ENCODE data around the gene SLFN5.
"Not testable (repeated sequence)": the region's sequence is repeated elsewhere in the genome, so short reads cannot be mapped to it uniquely, and the experiment has no call there.

Gene SLFN5

DNA sequence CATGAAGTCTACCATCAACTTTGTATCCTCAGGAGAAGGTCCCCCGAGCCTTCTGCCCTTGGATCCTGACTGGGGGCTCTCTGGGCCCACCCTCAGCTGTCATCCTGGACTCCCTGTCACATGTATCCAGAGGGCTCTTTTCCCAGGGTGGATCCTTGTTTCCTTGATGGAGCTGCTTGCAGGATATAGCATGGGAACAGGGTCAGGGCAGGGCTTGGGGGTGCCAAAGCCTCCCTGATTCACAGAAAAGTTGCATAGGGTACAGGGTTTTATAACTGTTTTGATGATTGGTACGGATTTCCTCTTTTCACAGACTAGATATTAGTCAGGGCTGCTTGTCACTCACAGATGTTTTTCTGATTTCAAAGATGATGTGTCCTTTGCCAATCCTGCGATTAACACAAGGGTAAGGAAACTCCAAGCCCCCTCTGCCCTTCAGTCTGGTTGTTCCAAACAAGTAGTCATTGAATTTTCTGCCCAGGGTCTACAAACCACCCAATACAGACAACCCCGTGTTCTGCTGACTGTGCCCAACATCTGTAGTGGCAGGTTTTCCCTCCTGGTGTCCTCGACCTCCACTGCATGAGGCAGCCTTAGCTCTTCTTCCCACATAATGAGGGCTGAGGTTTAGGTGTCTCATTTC is 28.1 kb upstream of the SLFN5 start:
- no peak overlapping the region for H3K4me3 ChIP-seq (ENCODE audit: low read length)
- DNase-seq (ENCODE audit: low read depth), result no peak
- TF ChIP-seq, protein P1, sequence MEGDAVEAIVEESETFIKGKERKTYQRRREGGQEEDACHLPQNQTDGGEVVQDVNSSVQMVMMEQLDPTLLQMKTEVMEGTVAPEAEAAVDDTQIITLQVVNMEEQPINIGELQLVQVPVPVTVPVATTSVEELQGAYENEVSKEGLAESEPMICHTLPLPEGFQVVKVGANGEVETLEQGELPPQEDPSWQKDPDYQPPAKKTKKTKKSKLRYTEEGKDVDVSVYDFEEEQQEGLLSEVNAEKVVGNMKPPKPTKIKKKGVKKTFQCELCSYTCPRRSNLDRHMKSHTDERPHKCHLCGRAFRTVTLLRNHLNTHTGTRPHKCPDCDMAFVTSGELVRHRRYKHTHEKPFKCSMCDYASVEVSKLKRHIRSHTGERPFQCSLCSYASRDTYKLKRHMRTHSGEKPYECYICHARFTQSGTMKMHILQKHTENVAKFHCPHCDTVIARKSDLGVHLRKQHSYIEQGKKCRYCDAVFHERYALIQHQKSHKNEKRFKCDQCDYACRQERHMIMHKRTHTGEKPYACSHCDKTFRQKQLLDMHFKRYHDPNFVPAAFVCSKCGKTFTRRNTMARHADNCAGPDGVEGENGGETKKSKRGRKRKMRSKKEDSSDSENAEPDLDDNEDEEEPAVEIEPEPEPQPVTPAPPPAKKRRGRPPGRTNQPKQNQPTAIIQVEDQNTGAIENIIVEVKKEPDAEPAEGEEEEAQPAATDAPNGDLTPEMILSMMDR (IDR thresholded peaks at IDR 0.05; ENCODE audit: insufficient read depth, low read depth, low read length, missing control alignments), result no peak

DNA sequence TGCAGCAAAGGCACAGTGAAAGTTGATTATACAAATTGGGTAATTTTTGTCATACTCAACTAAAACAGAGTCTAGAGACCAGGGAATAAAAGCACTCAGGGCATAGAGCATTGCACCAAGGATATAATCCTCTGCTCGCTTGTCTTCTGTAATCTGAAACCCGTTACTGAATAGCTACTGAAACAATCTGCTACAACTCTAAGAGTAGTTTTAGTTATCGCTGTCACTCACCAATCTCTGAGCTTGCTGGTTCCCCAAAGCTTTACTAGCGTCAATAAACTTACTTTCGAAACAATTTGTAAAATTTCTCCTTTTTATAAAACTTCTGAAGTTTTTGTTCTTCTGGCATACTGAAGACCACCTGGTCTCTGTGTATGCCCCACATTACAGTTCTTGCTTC is 25.8 kb upstream of the SLFN5 start:
- TF ChIP-seq, protein P1 (IDR thresholded peaks at IDR 0.05; ENCODE audit: insufficient read depth, low read depth, low read length, missing control alignments), result no peak
- no peak for DNase-seq (ENCODE audit: low read depth)
- no peak overlapping the region for H3K4me3 ChIP-seq (ENCODE audit: low read length)

DNA sequence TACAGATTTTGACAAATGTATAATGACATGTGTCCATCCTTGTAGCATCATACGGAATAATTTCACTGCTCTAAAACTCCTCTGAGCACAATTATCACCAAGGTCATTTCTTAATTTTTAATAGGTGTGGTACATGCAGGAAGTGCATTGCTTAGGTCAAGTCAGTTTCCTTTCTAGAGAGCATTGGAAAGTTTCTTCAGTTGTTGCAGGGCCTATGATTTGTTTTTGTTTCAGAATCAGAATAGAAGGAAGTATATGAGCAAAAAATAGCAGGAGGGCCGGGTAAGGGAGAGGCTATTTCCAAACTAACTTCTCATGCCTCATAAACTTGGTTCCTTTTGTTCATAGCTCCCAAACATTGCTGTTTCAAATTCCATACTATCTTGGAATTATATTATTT is 24.0 kb upstream of the SLFN5 start:
- DNase-seq (ENCODE audit: low read depth), result no peak
- TF ChIP-seq, protein P1 (IDR thresholded peaks at IDR 0.05; ENCODE audit: insufficient read depth, low read depth, low read length, missing control alignments), result no peak
- no peak overlapping the region for H3K4me3 ChIP-seq (ENCODE audit: low read length)

DNA sequence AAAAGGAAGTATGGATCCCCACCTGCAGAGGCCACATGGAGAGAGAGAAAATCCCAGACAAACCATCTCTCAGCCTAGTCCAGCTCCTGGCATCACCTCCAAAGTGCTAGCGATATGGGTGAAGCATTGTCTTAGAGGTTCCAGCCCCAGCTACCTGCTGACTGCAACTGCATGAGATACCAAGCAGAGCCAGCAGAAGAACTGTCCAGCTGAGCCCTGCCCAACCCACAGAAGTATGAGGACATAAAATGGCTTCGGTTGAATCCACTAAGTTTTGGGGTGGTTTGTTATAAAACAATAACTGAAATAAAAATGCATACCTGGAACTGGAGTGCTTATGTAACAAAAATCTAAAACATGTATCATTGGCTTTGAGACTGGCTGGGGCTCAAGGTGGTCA is 20.4 kb upstream of the SLFN5 start:
- no peak overlapping the region for H3K4me3 ChIP-seq (ENCODE audit: low read length)
- TF ChIP-seq, protein P1 (IDR thresholded peaks at IDR 0.05; ENCODE audit: insufficient read depth, low read depth, low read length, missing control alignments), result no peak
- no peak for DNase-seq (ENCODE audit: low read depth)

DNA sequence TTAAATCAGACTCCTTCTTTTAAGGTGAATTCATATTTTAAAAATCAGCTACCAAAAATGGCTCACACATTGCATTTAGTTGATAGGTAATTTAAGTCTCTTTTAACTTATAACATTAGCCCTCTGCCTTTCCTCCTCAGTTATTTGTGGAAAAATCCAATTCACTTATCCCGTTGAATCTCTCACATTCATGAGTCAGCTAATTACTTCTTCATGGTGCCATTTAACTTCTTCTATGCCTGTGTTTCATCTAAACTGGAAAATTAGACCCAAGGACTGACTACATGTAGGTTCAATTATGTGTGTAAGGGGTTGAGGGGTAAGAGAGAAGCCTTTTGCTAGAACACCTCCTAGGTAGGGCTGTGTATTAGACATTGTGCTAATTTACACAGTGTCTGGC is 18.4 kb upstream of the SLFN5 start:
- DNase-seq (ENCODE audit: low read depth), result no peak
- no peak overlapping the region for H3K4me3 ChIP-seq (ENCODE audit: low read length)
- TF ChIP-seq, protein P1 (IDR thresholded peaks at IDR 0.05; ENCODE audit: insufficient read depth, low read depth, low read length, missing control alignments), result no peak

DNA sequence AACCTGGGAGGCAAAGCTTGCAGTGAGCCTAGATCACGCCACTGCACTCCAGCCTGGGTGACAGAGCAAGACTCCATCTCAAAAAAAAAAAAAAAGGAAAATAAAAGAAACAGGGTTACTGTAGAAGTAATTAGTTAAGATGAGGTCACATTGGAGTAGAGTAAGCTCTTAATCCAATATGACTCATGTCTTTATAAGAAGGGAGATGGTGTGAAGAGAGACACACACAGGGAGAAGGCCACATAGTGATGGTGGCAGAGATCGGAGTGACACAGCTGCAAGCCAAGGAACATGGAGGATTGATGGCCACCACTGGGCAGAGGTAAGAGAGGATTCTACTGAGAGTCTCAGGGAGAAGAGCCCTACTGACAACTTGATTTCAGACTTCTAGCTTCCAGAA is 15.3 kb upstream of the SLFN5 start:
- no peak for DNase-seq (ENCODE audit: low read depth)
- H3K4me3 ChIP-seq (ENCODE audit: low read length), result no peak overlapping the region
- TF ChIP-seq, protein P1 (IDR thresholded peaks at IDR 0.05; ENCODE audit: insufficient read depth, low read depth, low read length, missing control alignments), result no peak

DNA sequence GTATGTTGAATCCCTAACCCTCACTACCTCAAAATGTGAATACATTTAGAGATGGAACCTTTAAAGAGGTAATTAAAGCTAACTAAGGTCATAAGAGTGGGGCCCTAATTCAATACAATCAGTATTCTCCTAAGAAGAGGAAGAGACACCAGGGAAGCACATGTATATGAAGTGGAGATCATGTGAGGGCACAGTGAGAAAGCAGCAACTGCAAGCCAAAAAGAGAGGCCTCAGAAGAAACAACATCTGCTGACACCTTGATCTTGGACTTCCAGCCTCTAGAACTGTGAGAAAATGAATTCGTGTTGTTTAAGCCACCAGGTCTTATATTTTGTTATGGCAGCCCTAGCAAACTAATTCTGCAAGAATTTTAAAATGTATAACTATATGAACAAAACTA is 13.2 kb upstream of the SLFN5 start:
- TF ChIP-seq, protein P1 (IDR thresholded peaks at IDR 0.05; ENCODE audit: insufficient read depth, low read depth, low read length, missing control alignments), result no peak
- no peak overlapping the region for H3K4me3 ChIP-seq (ENCODE audit: low read length)
- no peak for DNase-seq (ENCODE audit: low read depth)

DNA sequence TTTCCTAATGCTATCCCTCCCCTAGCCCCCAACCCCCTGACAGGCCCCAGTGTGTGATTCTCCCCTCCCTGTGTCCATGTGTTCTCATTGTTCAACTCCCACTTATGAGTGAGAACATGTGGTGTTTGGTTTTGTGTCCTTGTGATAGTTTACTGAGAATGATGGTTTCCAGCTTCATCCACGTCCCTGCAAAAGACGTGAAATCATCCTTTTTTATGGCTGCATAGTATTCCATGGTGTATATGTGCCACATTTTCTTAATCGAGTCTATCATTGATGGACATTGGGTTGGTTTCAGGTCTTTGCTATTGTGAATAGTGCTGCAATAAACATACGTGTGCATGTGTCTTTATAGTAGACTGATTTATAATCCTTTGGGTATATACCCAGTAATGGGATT is 8.6 kb upstream of the SLFN5 start:
- not testable (repeated sequence) for DNase-seq (ENCODE audit: low read depth)

More for the DNA sequence above, 8.6 kb upstream of the SLFN5 start:
- not testable (repeated sequence) for H3K4me3 ChIP-seq (ENCODE audit: low read length)
